Measurements from ENCODE around the gene UNC79.

The UNC79 gene

DNA sequence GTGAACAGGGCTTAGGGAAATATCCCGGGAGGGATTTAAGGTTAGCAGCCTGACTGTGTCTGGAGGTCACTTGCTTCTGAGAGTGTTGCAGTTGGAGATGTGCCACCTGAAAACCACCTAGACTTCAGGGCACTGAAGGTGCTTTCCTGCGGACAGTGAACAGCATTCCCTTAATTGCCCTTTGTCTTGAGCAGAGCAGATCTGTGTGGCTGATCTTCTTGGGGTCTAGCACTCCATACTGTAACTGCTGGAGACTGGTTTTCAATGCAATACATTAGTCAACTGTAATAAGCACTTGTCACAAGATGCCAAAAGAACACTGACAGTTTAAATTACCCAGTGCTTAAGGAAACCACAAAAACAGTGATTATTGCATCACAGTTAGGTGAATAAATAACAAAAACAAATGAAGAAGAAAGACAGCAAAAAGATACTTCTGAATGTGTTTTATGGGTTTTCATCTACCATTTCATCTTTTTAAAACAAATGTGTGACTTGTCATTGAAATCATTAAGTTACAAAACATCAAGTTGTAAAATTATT is 245.7 kb downstream of the UNC79 start:
- ATAC-seq, result no peak
- TF ChIP-seq ZNF8 (CRISPR knock-in tag; IDR thresholded peaks at IDR 0.05) (no peak), RARB (CRISPR knock-in tag; IDR thresholded peaks at IDR 0.05) (no peak)
- TF ChIP-seq, protein P1, sequence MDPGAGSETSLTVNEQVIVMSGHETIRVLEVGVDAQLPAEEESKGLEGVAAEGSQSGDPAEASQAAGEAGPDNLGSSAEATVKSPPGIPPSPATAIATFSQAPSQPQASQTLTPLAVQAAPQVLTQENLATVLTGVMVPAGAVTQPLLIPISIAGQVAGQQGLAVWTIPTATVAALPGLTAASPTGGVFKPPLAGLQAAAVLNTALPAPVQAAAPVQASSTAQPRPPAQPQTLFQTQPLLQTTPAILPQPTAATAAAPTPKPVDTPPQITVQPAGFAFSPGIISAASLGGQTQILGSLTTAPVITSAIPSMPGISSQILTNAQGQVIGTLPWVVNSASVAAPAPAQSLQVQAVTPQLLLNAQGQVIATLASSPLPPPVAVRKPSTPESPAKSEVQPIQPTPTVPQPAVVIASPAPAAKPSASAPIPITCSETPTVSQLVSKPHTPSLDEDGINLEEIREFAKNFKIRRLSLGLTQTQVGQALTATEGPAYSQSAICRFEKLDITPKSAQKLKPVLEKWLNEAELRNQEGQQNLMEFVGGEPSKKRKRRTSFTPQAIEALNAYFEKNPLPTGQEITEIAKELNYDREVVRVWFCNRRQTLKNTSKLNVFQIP (CRISPR knock-in tag; IDR thresholded peaks at IDR 0.05; ENCODE audit: borderline replicate concordance, low read depth), result no peak

DNA sequence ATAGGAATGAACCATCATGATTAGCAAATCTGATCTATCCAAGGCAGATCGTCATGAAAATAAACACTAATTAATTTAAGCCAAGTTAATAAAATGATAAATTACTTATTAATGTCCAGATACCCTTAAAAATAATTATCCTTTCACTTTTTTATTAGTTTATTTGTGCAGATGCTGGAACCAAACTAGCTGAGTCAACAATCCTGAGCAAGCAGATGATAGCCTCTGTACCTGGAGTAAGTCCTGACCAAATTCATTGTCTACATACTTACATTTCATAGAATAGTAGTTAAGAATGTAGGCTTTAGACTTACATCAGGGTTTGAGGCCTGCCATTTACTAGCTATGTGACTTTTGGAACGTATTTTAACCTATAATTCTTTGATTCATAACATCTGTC is 251.7 kb downstream of the UNC79 start:
- TF ChIP-seq PPARA (CRISPR knock-in tag; IDR thresholded peaks at IDR 0.05; ENCODE audit: borderline replicate concordance) (no peak), OSR1 (CRISPR knock-in tag; IDR thresholded peaks at IDR 0.05) (no peak), ARNTL (CRISPR knock-in tag; IDR thresholded peaks at IDR 0.05; ENCODE audit: borderline replicate concordance, low read depth) (no peak), ZFP3 (CRISPR knock-in tag; IDR thresholded peaks at IDR 0.05) (no peak), ZFP30 (CRISPR knock-in tag; IDR thresholded peaks at IDR 0.05) (no peak), ZNF8 (CRISPR knock-in tag; IDR thresholded peaks at IDR 0.05) (no peak), CSDC2 (CRISPR knock-in tag; IDR thresholded peaks at IDR 0.05) (no peak)
- TF ChIP-seq, protein P2, sequence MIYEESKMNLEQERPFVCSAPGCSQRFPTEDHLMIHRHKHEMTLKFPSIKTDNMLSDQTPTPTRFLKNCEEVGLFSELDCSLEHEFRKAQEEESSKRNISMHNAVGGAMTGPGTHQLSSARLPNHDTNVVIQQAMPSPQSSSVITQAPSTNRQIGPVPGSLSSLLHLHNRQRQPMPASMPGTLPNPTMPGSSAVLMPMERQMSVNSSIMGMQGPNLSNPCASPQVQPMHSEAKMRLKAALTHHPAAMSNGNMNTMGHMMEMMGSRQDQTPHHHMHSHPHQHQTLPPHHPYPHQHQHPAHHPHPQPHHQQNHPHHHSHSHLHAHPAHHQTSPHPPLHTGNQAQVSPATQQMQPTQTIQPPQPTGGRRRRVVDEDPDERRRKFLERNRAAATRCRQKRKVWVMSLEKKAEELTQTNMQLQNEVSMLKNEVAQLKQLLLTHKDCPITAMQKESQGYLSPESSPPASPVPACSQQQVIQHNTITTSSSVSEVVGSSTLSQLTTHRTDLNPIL (CRISPR knock-in tag; IDR thresholded peaks at IDR 0.05; ENCODE audit: low read depth), result no peak
- TF ChIP-seq, protein P3, sequence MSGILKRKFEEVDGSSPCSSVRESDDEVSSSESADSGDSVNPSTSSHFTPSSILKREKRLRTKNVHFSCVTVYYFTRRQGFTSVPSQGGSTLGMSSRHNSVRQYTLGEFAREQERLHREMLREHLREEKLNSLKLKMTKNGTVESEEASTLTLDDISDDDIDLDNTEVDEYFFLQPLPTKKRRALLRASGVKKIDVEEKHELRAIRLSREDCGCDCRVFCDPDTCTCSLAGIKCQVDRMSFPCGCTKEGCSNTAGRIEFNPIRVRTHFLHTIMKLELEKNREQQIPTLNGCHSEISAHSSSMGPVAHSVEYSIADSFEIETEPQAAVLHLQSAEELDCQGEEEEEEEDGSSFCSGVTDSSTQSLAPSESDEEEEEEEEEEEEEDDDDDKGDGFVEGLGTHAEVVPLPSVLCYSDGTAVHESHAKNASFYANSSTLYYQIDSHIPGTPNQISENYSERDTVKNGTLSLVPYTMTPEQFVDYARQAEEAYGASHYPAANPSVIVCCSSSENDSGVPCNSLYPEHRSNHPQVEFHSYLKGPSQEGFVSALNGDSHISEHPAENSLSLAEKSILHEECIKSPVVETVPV (CRISPR knock-in tag; IDR thresholded peaks at IDR 0.05), result no peak
- ATAC-seq, result no peak

DNA sequence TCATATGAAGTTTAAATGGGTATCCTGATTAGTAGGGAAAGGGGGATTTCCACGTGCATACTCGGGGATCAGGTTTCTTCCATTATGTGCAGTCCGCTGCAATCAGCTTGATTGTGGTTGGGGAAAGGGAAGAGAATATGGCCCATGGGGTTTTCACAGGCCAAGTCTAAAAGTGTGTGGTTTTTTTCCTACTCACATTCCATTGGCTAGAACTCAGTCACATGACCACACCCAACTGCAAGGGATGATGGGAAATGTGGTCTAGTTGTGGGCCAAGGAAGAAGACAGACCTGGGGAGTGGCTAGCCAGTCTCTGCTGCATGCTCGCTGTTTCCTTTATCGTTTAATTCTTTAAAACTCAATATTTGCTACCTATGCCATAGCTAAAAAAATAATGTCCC is 252.5 kb downstream of the UNC79 start:
- TF ChIP-seq ARNTL (CRISPR knock-in tag; IDR thresholded peaks at IDR 0.05; ENCODE audit: borderline replicate concordance, low read depth) (no peak), ZC3H10 (CRISPR knock-in tag; IDR thresholded peaks at IDR 0.05) (no peak), ZNF565 (CRISPR knock-in tag; conservative IDR thresholded peaks at IDR 0.05; ENCODE audit: low read depth) (no peak), OSR1 (CRISPR knock-in tag; IDR thresholded peaks at IDR 0.05) (no peak), ZFP3 (CRISPR knock-in tag; IDR thresholded peaks at IDR 0.05) (no peak), RARB (CRISPR knock-in tag; IDR thresholded peaks at IDR 0.05) (no peak)
- TF ChIP-seq, protein P2 (CRISPR knock-in tag; IDR thresholded peaks at IDR 0.05; ENCODE audit: low read depth), result no peak
- TF ChIP-seq, protein P3 (CRISPR knock-in tag; IDR thresholded peaks at IDR 0.05), result no peak

DNA sequence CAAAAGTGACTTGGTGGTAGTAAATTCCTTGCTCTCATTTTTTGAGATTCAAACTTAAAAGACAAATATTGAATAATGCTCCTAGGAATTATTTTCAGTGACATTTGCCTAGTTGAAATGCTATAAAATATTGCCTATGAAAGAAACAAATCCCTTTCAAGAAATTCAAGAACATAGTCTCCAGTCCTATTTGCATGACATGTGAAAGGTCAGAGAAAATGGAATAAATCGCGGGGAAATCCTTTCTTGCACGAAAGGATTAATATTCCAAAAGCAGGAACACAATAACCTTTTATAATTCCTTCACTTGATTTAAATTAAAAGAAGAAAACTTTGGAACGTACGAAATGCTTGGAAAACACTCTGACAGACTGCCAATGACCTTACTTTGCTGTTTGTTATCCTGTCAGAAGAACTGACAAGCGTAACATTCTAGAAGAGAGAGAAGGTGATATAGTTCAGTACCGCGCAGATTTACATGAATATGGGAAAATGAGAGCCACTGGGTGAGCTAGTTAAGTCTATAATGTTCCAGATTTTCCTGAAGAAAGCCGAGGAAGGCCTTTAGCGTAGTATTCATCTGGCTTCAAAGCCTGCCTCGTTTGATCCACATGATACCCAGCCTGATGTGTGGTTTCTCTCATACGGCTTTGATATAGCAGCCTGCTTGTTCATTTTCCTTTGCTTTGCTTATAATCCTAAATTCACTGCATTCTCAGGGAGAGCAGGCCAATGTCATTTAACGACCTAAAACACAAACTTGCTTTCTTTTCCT is 254.6 kb downstream of the UNC79 start:
- no peak for ATAC-seq
- TF ChIP-seq ZNF8 (CRISPR knock-in tag; IDR thresholded peaks at IDR 0.05) (no peak), ZFP30 (CRISPR knock-in tag; IDR thresholded peaks at IDR 0.05) (no peak), ZFP3 (CRISPR knock-in tag; IDR thresholded peaks at IDR 0.05) (no peak), CSDC2 (CRISPR knock-in tag; IDR thresholded peaks at IDR 0.05) (no peak), ZC3H10 (CRISPR knock-in tag; IDR thresholded peaks at IDR 0.05) (no peak), GLIS3 (CRISPR knock-in tag; IDR thresholded peaks at IDR 0.05) (no peak), TOX (CRISPR knock-in tag; IDR thresholded peaks at IDR 0.05; ENCODE audit: borderline replicate concordance) (no peak), ARNTL (CRISPR knock-in tag; IDR thresholded peaks at IDR 0.05; ENCODE audit: borderline replicate concordance, low read depth) (no peak), OSR1 (CRISPR knock-in tag; IDR thresholded peaks at IDR 0.05) (no peak), ISL1 (CRISPR knock-in tag; IDR thresholded peaks at IDR 0.05) (no peak), ESRRG (CRISPR knock-in tag; IDR thresholded peaks at IDR 0.05) (no peak), ZNF70 (CRISPR knock-in tag; IDR thresholded peaks at IDR 0.05) (no peak), RARB (CRISPR knock-in tag; IDR thresholded peaks at IDR 0.05) (no peak), BACH2 (CRISPR knock-in tag; IDR thresholded peaks at IDR 0.05; ENCODE audit: borderline replicate concordance) (no peak)
- TF ChIP-seq, protein P4, sequence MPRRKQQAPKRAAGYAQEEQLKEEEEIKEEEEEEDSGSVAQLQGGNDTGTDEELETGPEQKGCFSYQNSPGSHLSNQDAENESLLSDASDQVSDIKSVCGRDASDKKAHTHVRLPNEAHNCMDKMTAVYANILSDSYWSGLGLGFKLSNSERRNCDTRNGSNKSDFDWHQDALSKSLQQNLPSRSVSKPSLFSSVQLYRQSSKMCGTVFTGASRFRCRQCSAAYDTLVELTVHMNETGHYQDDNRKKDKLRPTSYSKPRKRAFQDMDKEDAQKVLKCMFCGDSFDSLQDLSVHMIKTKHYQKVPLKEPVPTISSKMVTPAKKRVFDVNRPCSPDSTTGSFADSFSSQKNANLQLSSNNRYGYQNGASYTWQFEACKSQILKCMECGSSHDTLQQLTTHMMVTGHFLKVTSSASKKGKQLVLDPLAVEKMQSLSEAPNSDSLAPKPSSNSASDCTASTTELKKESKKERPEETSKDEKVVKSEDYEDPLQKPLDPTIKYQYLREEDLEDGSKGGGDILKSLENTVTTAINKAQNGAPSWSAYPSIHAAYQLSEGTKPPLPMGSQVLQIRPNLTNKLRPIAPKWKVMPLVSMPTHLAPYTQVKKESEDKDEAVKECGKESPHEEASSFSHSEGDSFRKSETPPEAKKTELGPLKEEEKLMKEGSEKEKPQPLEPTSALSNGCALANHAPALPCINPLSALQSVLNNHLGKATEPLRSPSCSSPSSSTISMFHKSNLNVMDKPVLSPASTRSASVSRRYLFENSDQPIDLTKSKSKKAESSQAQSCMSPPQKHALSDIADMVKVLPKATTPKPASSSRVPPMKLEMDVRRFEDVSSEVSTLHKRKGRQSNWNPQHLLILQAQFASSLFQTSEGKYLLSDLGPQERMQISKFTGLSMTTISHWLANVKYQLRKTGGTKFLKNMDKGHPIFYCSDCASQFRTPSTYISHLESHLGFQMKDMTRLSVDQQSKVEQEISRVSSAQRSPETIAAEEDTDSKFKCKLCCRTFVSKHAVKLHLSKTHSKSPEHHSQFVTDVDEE (CRISPR knock-in tag; IDR thresholded peaks at IDR 0.05), result no peak
- TF ChIP-seq, protein P2 (CRISPR knock-in tag; IDR thresholded peaks at IDR 0.05; ENCODE audit: low read depth), result no peak

More for the DNA sequence above, 252.5 kb downstream of the UNC79 start:
- no peak for ATAC-seq
